OCI-LY7 (cell line): ENCODE results near the gene ATAD5.
"Not testable (repeated sequence)": the region's sequence is repeated elsewhere in the genome, so short reads cannot be mapped to it uniquely, and the experiment has no call there.

Source experiments
- EZH2phosphoT487 ChIP-seq: fragments of 200-600 bp; sonication (generic); IDR thresholded peaks from 2 replicates; pipeline ENCODE4 v1.6.1; 2018; ENCODE audit warnings: low read depth, borderline replicate concordance, mild to moderate bottlenecking, mixed run types, antibody characterized with exemption, low read length, moderate library complexity, mixed read lengths
- TF ChIP-seq, protein P1 (sequence below): fragments of 200-600 bp; sonication (generic); conservative IDR thresholded peaks from 2 replicates; pipeline ENCODE4 v1.5.1; 2014; ENCODE audit warnings: mild to moderate bottlenecking, antibody characterized with exemption, low read length, moderate library complexity, mixed read lengths

DNA sequence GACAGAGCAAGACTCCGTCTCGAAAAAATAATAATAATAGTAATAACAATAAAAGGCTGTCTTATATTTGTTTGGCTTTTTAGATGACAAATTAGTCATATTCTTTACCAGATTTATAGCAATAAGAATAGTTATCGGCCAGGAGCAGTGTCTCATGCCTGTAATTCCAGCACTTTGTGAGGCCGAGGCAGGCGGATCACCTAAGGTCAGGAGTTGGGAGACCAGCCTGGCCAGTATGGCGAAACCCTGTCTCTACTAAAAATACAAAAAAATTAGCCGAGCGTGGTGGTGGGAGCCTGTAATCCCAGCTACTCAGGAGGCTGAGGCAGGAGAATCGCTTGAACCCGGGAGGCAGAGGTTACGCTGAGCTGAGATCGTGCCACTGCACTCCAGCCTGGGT lies 17.5 kb upstream of the ATAD5 start:
- TF ChIP-seq, protein P1, sequence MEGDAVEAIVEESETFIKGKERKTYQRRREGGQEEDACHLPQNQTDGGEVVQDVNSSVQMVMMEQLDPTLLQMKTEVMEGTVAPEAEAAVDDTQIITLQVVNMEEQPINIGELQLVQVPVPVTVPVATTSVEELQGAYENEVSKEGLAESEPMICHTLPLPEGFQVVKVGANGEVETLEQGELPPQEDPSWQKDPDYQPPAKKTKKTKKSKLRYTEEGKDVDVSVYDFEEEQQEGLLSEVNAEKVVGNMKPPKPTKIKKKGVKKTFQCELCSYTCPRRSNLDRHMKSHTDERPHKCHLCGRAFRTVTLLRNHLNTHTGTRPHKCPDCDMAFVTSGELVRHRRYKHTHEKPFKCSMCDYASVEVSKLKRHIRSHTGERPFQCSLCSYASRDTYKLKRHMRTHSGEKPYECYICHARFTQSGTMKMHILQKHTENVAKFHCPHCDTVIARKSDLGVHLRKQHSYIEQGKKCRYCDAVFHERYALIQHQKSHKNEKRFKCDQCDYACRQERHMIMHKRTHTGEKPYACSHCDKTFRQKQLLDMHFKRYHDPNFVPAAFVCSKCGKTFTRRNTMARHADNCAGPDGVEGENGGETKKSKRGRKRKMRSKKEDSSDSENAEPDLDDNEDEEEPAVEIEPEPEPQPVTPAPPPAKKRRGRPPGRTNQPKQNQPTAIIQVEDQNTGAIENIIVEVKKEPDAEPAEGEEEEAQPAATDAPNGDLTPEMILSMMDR: not testable (repeated sequence)
- not testable (repeated sequence) for TF ChIP-seq EZH2phosphoT487
